HG02763 (cell line): ENCODE results near the gene LRMDA.
"Not testable (repeated sequence)": the region's sequence is repeated elsewhere in the genome, so short reads cannot be mapped to it uniquely, and the experiment has no call there.

ENCODE experiments used
- ATAC-seq: cut with Tn5 transposase; IDR thresholded peaks from one replicate; pipeline ENCODE4 v1.9.1; 2021; ENCODE audit warnings: mild to moderate bottlenecking, moderate library complexity; ENCODE audit not compliant: unreplicated experiment

Gene LRMDA

GRCh38 chr10:75605096-75605495 is 173.7 kb downstream of the LRMDA start:
- no peak for ATAC-seq

- ATAC-seq = not testable (repeated sequence)
Observed at GRCh38 chr10:75605795-75606194, 174.4 kb downstream of the LRMDA start.

- peak; percentile 43 for ATAC-seq
Observed at GRCh38 chr10:75606203-75606779, 174.9 kb downstream of the LRMDA start.

DNA sequence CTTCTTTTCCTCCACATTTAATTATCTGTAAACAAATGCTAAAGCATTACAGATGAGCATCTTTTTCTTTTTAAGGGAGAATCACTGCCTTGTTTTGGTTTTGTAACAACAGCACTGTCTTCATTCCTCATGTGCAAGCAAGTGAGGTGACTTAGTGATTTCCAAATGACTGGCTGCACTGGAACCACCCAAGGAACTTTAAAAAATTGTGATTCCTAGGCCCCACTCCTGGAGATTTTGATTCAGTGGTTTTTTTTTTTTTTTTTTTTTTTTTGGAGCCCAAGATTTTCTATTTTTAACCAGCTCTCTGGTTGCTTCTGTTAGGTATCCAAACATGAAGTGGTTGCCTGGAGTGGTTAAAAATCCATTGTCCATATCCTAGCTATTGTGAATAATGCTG is 176.2 kb downstream of the LRMDA start:
- no peak for ATAC-seq

DNA sequence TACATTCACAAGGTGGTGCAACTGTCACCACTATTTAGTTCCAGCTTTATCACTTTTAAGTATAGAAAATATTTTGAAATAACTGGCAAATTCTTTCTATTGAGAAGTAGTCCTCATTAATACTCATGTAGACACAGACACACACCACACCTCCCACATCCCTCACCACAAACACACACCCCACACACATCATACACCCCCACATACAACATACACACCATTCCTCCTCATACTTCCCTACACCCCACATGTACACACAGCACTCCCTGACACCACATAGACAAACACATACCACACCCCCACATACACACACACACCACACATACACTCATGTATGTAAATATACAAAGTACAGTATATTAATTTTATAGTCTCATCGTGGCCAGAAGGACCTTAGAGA is 178.8 kb downstream of the LRMDA start:
- no peak for ATAC-seq

DNA sequence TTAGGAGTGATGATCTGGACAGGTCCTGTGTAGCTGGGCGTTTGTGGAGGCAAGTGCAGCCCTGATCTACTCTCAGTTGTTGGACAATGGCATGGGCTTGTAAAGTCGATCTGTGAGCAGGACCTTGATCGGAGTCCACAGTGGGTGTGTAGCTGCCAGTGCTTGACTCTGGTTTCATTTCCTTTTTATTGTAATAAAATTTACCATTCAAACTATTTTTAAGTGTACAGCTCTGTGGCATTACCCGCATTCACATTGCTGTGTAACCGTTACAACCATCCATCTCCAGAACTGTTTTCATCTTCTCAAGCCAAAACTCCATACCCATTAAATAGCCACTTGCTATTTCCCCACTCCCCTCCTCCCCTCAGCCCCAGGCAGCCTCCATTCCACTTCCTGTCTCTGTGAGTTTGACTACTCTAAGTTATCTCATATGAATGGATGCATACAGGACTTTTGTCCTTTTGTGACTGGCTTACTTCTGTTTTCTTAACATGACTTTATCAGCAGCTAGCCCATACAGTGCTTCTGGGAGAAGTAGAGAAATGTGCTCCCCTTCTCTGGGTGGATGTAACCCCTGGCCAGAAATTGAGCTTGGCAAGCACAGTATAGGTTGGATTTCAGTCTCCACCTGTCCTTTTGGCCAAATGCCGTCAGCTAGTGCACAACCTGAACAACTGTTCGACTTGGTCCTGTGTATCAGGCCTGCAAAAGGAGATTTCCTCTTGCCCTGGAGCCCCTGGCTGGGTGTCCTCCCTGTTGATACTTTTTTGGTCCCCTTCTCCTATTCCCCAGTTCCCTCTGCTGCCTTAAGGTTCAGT is 180.0 kb downstream of the LRMDA start:
- no peak for ATAC-seq

- ATAC-seq = no peak
Observed at GRCh38 chr10:75611993-75612372, 180.6 kb downstream of the LRMDA start.

DNA sequence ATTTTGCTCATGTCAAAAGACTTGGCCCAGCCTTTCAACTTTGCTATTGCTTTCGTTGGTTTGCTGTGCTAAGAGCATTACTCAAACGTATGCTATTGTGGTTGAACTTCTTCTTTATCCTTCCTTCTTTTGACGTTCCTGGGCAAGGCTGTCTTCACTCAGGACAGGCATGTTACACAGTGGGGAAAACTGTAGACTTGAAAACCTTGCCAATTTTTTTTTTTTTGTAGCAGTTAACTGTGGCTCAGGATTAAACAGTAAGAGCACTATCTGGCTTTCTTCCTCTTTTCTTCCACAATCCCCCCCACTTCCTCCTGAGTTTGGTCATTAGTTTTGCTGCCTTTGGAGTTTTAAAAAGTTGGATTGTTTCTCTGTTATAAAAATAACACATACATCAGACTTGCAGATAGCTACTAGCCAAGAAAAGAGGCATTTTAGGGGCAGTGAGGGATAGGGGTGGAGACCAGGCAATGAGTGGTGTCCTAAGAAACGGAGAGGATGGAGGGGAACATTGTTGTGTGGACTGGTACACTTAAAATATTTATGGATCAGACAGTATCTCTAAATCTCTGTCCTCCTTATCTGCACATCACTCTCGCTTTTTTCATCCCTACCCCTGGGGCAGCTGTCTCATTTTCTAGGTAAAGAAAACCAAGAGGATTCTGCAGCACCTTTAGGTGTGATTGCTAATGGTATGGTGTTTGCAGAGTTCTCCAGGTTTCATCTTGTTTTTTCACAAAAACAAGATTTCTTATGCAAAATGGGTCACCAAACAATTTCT is 181.7 kb downstream of the LRMDA start:
- ATAC-seq = peak; percentile 27

- peak; percentile 28 for ATAC-seq
Observed at GRCh38 chr10:75613685-75614504, 182.5 kb downstream of the LRMDA start.

- no peak for ATAC-seq
Observed at GRCh38 chr10:75616076-75616475, 184.7 kb downstream of the LRMDA start.

- ATAC-seq = no peak
Observed at GRCh38 chr10:75616874-75617478, 185.6 kb downstream of the LRMDA start.

DNA sequence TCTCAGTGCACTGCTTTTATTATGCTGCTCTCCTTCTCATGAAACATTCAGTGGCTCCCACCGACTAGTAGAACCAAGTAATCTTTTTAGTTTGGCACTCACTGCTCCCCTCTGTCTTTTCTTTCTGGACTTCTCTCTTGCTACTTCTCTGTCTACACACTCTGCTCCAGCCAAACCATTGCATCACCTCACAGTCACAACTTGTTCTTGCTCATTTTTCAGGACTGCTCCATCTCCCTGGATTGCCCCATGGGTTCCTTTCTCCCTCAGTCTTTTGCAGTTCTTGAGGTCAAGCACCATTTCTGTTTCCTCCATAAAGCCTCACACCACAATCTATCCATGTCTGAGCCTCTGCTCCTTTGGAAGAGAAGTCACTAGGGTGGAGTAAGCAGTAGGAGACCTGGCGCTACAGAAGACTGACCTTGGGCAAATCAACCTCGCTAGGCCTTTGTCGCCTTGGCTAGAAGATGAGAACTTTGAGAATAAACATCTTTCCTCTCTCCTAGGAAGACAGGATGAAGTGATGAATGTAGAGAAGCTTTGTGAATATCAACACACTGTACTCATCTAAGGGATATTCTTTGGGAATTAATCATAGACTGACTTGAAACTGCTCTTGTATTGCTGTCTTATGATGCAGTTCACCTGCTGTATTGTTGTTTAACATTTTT is 186.2 kb downstream of the LRMDA start:
- ATAC-seq = no peak

- ATAC-seq = no peak
Observed at GRCh38 chr10:75619635-75620034, 188.2 kb downstream of the LRMDA start.

- ATAC-seq = no peak
Observed at GRCh38 chr10:75620356-75620755, 188.9 kb downstream of the LRMDA start.

DNA sequence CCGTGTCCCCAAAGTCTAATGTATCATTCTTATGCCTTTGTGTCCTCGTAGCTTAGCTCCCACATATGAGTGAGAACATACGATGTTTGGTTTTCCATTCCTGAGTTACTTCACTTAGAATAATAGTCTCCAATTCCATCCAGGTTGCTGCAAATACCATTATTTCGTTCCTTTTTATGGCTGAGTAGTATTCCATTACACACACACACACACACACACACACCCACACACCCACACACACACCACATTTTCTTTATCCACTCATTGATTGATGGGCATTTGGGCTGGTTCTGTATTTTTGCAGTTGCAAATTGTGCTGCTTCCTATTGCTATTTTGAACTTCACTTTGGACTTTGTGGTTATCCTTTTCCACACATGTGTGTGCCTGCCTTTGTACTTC is 189.6 kb downstream of the LRMDA start:
- ATAC-seq = not testable (repeated sequence)

GRCh38 chr10:75622503-75622902 is 191.1 kb downstream of the LRMDA start:
- no peak for ATAC-seq

GRCh38 chr10:75623310-75624093 is 192.1 kb downstream of the LRMDA start:
- no peak for ATAC-seq

GRCh38 chr10:75624638-75625037 is 193.2 kb downstream of the LRMDA start:
- no peak for ATAC-seq

DNA sequence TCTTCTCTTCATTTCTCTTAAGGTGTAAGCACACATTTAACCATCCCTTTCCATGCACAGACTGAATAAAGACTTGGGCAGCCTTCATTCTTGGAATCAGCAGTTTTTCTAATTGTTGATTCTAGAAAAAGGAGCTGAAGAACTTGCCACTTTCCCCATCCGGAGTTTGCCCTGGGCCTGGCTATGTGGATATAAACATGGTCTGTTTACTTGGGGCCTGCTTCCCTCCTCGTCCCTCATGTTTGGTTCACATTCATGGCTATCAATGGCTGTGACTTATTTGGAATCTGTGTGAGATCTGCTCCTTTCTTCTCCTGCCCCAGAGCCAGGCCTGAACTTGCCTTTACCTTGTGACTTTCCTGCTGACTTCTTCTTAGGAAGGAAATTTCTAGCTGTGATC is 199.3 kb downstream of the LRMDA start:
- ATAC-seq = no peak
